HL-60 (cell line): ENCODE data around the gene ANO8.

Experiments used
- SPI1 ChIP-seq: IDR thresholded peaks from 2 replicates; pipeline ENCODE4 v1.6.1; 2012; ENCODE audit warnings: low read depth, mild to moderate bottlenecking, borderline replicate concordance
- TF ChIP-seq, protein P1 (sequence below): IDR thresholded peaks from one replicate; pipeline ENCODE4 v1.5.1; 2011; ENCODE audit warnings: low read length, control low read depth, inconsistent platforms; ENCODE audit not compliant: insufficient read depth
- TF ChIP-seq, protein P2 (sequence below): IDR thresholded peaks from 2 replicates; pipeline ENCODE4 v1.6.1; 2012; ENCODE audit warnings: low read depth; ENCODE audit not compliant: insufficient replicate concordance

DNA sequence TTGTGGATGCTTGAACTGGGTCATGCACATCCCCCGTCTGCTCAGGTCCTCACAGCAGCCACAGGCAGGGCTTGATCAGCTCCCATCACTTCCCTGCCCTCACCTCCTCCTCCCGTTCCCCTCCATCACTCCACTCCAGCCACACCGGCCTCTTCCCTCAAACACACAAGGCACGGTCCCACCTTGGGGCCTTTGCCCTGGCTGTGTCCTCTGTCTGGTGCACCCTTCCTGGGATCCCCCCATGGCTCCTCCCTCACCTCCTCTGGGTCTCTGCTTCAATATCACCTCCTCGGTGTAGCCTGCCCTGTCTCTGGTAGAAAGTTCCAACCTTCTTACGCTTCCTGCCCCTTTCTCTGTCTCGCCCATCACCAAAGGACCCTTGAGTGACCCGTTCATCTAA, 18.7 kb upstream of the ANO8 start:
- TF ChIP-seq SPI1: no peak
- TF ChIP-seq, protein P1, sequence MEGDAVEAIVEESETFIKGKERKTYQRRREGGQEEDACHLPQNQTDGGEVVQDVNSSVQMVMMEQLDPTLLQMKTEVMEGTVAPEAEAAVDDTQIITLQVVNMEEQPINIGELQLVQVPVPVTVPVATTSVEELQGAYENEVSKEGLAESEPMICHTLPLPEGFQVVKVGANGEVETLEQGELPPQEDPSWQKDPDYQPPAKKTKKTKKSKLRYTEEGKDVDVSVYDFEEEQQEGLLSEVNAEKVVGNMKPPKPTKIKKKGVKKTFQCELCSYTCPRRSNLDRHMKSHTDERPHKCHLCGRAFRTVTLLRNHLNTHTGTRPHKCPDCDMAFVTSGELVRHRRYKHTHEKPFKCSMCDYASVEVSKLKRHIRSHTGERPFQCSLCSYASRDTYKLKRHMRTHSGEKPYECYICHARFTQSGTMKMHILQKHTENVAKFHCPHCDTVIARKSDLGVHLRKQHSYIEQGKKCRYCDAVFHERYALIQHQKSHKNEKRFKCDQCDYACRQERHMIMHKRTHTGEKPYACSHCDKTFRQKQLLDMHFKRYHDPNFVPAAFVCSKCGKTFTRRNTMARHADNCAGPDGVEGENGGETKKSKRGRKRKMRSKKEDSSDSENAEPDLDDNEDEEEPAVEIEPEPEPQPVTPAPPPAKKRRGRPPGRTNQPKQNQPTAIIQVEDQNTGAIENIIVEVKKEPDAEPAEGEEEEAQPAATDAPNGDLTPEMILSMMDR: no peak
- TF ChIP-seq, protein P2, sequence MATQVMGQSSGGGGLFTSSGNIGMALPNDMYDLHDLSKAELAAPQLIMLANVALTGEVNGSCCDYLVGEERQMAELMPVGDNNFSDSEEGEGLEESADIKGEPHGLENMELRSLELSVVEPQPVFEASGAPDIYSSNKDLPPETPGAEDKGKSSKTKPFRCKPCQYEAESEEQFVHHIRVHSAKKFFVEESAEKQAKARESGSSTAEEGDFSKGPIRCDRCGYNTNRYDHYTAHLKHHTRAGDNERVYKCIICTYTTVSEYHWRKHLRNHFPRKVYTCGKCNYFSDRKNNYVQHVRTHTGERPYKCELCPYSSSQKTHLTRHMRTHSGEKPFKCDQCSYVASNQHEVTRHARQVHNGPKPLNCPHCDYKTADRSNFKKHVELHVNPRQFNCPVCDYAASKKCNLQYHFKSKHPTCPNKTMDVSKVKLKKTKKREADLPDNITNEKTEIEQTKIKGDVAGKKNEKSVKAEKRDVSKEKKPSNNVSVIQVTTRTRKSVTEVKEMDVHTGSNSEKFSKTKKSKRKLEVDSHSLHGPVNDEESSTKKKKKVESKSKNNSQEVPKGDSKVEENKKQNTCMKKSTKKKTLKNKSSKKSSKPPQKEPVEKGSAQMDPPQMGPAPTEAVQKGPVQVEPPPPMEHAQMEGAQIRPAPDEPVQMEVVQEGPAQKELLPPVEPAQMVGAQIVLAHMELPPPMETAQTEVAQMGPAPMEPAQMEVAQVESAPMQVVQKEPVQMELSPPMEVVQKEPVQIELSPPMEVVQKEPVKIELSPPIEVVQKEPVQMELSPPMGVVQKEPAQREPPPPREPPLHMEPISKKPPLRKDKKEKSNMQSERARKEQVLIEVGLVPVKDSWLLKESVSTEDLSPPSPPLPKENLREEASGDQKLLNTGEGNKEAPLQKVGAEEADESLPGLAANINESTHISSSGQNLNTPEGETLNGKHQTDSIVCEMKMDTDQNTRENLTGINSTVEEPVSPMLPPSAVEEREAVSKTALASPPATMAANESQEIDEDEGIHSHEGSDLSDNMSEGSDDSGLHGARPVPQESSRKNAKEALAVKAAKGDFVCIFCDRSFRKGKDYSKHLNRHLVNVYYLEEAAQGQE: no peak
